SKM-1 treated with dmso at 0.1 percent for 144 hours (cell line): ENCODE results near the gene PGBD1.

ENCODE experiments used
- DNase-seq: peaks from one replicate; lab custom pipeline; 2025; ENCODE audit not compliant: unreplicated experiment; lab: John Stamatoyannopoulos, UW

PGBD1 gene

GRCh38 chr6:28335040-28335563, 53.7 kb downstream of the PGBD1 start:
- peak; percentile 46 for DNase-seq

- DNase-seq, result peak; percentile 86
These were observed 54.4 kb downstream of the PGBD1 start, which contains the start of gene ZSCAN31 for GRCh38 chr6:28335564-28336283. Gene ZSCAN31 (minus strand): TSS chr6:28336148. CDS start chr6:28329683, 6,465 bp downstream.

GRCh38 chr6:28336284-28337120, 55.1 kb downstream of the PGBD1 start:
- peak; percentile 75 for DNase-seq

GRCh38 chr6:28337121-28337520, 55.7 kb downstream of the PGBD1 start:
- no peak for DNase-seq

- DNase-seq, result no peak
These were observed 59.1 kb downstream of the PGBD1 start for GRCh38 chr6:28340310-28341095.

GRCh38 chr6:28343898-28344677, 62.7 kb downstream of the PGBD1 start:
- DNase-seq, result no peak

- no peak for DNase-seq
These were observed 63.8 kb downstream of the PGBD1 start for GRCh38 chr6:28345201-28345600.

GRCh38 chr6:28347119-28347518, 65.7 kb downstream of the PGBD1 start:
- DNase-seq, result no peak

- no peak for DNase-seq
These were observed 68.0 kb downstream of the PGBD1 start for GRCh38 chr6:28349344-28349891.

GRCh38 chr6:28349892-28350737, 68.7 kb downstream of the PGBD1 start, which contains the start of gene ZKSCAN3:
Gene ZKSCAN3 (plus strand): TSS chr6:28349947. CDS start chr6:28359587, 9,640 bp downstream.
- peak; percentile 73 for DNase-seq

GRCh38 chr6:28351087-28351486, 69.7 kb downstream of the PGBD1 start:
- DNase-seq, result no peak

GRCh38 chr6:28351493-28351925, 70.1 kb downstream of the PGBD1 start:
- DNase-seq, result no peak
